ENCODE data around the gene KAZN.

KAZN gene

DNA sequence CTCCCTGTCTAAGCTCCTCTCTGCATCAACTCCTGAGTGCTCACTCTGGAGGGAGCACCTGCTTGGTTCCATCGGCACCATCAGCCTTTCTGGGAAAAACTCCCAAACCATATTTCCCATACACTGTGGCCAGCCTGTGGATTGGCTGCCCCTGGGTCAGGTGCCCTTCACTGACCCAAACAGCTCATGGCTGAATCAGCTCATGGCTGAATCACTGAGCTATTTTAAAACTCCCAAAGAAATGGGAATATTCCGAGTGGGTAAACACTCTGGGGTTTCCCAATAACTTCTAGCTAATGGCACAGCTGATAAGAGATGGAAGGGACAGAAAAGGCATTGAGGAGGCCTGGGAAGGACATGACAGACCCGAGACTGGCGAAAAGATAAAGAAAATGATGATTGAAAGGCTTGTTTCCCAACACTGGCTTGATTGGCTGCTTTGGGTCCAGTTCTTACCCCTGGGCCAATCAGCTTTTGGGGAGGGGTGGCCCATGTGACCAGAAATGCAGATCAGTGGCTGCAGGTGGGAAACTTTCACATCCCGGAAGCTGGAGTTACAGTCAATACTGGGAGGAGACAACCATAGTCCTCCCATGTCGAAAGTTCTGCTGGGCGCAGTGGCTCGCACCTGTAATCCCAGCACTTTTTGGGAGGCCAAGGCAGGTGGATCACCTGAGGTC lies 37.3 kb upstream of the KAZN start:
- no peak overlapping the region for H3K4me3 ChIP-seq (ENCODE audit: low read length)
- peak; percentile 2 for DNase-seq (ENCODE audit: low read depth)
- TF ChIP-seq, protein P1, sequence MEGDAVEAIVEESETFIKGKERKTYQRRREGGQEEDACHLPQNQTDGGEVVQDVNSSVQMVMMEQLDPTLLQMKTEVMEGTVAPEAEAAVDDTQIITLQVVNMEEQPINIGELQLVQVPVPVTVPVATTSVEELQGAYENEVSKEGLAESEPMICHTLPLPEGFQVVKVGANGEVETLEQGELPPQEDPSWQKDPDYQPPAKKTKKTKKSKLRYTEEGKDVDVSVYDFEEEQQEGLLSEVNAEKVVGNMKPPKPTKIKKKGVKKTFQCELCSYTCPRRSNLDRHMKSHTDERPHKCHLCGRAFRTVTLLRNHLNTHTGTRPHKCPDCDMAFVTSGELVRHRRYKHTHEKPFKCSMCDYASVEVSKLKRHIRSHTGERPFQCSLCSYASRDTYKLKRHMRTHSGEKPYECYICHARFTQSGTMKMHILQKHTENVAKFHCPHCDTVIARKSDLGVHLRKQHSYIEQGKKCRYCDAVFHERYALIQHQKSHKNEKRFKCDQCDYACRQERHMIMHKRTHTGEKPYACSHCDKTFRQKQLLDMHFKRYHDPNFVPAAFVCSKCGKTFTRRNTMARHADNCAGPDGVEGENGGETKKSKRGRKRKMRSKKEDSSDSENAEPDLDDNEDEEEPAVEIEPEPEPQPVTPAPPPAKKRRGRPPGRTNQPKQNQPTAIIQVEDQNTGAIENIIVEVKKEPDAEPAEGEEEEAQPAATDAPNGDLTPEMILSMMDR (conservative IDR thresholded peaks at IDR 0.05; ENCODE audit: low read length) = no peak

- no peak overlapping the region for H3K4me3 ChIP-seq (ENCODE audit: low read length)
- DNase-seq (ENCODE audit: low read depth) = no peak
- TF ChIP-seq, protein P1 (conservative IDR thresholded peaks at IDR 0.05; ENCODE audit: low read length) = no peak
Observed at GRCh38 chr1:14565090-14565489, 33.4 kb upstream of the KAZN start.

DNA sequence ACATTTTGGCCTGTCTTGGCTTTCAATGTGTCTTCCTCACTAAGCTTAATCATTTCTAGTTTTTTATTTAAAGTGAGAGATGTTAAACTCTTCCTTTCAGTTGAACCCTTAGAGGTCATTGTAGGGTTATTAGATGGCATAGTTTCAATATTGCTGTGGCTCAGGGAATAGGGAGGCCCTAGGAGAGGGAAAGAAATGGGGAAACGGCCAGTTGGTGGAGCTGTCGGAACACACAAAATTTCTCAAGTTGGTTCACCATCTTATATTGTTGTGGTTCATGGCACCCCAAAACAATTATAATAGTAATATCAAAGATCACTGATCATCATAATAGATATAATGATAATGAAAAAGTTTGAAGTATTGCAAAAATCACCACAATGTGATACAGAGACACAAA lies 31.4 kb upstream of the KAZN start:
- DNase-seq (ENCODE audit: low read depth) = no peak
- H3K4me3 ChIP-seq (ENCODE audit: low read length) = no peak overlapping the region
- TF ChIP-seq, protein P1 (conservative IDR thresholded peaks at IDR 0.05; ENCODE audit: low read length) = no peak

- no peak overlapping the region for H3K4me3 ChIP-seq (ENCODE audit: low read length)
- TF ChIP-seq, protein P1 (conservative IDR thresholded peaks at IDR 0.05; ENCODE audit: low read length) = no peak
- DNase-seq (ENCODE audit: low read depth) = no peak
Observed at GRCh38 chr1:14567903-14568302, 30.6 kb upstream of the KAZN start.

DNA sequence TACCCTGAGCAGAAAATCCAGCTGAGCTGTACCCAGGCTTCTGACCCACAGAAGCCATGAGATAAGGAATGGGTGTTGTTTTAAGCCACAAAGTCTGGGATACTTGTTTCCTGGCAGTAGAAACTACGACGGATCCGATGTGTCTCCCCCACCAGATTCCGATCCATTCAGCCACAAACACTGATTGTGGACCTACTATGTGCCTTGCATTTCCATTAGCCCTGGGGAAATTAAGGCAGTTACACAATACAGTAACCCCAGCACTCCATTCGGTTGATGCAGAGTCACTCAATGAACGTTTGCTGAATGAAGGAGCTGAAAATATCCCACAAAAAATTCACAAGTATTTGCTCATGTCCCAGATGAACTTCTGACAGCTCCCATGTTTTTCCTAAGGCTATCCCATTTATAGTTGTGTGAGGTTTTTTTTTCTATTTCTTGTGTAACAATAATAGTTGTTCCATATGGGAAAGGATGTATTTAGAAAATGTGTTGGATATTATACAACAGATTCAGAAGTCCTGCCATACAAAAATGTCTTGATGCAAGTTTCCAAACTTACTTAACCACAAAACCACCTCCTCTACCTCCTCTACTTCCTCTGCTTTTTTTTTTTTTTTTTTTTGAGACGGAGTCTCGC lies 29.6 kb upstream of the KAZN start:
- H3K4me3 ChIP-seq (ENCODE audit: low read length) = no peak overlapping the region
- TF ChIP-seq, protein P1 (conservative IDR thresholded peaks at IDR 0.05; ENCODE audit: low read length) = no peak
- peak; percentile 12 for DNase-seq (ENCODE audit: low read depth)

- peak; percentile 35 for DNase-seq (ENCODE audit: low read depth)
- TF ChIP-seq, protein P1 (conservative IDR thresholded peaks at IDR 0.05; ENCODE audit: low read length) = no peak
- H3K4me3 ChIP-seq (ENCODE audit: low read length) = no peak overlapping the region
Observed at GRCh38 chr1:14570514-14570913, 28.0 kb upstream of the KAZN start.
